GM21390 (cell line): ENCODE data around the gene HRG.
"Not testable (repeated sequence)": the region's sequence is repeated elsewhere in the genome, so short reads cannot be mapped to it uniquely, and the experiment has no call there.

Source experiments
- ATAC-seq: cut with Tn5 transposase; IDR thresholded peaks from one replicate; pipeline ENCODE4 v1.9.1; 2021; ENCODE audit not compliant: unreplicated experiment

HRG gene, protein sequence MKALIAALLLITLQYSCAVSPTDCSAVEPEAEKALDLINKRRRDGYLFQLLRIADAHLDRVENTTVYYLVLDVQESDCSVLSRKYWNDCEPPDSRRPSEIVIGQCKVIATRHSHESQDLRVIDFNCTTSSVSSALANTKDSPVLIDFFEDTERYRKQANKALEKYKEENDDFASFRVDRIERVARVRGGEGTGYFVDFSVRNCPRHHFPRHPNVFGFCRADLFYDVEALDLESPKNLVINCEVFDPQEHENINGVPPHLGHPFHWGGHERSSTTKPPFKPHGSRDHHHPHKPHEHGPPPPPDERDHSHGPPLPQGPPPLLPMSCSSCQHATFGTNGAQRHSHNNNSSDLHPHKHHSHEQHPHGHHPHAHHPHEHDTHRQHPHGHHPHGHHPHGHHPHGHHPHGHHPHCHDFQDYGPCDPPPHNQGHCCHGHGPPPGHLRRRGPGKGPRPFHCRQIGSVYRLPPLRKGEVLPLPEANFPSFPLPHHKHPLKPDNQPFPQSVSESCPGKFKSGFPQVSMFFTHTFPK

DNA sequence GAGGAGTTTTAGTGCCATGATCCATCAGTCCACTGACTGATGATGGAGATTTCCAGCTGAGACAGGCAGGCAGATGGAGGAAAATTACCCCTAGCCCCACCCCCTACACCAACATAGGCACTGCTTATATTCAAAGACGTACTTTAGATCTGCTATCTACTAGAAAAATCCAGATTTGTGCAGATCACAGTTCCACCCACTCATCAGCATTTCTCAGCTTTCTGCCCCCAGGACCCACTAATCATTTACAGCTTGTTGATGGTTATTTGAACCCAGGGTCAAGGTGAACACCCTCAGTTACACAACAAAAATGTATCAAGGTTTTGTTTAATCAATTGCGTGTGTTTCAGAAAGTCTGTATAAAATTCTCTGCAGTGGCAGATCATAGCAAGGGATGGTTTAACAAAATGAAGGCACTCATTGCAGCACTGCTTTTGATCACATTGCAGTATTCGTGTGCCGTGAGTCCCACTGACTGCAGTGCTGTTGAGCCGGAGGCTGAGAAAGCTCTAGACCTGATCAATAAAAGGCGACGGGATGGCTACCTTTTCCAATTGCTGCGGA is at the start of gene HRG:
HRG (plus strand) TSS at position 390 of the 564 bp plus-strand sequence; CDS start at position 408, 18 bp downstream.
- no peak for ATAC-seq

DNA sequence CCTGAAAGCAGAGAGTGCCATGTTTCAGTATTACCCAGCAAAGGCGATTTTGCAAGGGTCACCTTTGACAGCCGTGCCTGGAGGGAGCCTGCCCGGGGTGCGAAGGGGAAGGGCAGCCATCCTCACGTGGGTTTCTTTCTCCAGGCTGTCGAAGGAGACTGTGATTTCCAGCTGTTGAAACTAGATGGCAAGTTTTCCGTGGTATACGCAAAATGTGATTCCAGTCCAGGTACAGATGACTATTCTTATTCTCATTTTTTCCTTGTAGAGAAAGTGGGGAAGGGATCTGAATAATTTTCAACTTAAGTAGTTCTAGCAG is 49.6 kb upstream of the HRG start:
- ATAC-seq = no peak

DNA sequence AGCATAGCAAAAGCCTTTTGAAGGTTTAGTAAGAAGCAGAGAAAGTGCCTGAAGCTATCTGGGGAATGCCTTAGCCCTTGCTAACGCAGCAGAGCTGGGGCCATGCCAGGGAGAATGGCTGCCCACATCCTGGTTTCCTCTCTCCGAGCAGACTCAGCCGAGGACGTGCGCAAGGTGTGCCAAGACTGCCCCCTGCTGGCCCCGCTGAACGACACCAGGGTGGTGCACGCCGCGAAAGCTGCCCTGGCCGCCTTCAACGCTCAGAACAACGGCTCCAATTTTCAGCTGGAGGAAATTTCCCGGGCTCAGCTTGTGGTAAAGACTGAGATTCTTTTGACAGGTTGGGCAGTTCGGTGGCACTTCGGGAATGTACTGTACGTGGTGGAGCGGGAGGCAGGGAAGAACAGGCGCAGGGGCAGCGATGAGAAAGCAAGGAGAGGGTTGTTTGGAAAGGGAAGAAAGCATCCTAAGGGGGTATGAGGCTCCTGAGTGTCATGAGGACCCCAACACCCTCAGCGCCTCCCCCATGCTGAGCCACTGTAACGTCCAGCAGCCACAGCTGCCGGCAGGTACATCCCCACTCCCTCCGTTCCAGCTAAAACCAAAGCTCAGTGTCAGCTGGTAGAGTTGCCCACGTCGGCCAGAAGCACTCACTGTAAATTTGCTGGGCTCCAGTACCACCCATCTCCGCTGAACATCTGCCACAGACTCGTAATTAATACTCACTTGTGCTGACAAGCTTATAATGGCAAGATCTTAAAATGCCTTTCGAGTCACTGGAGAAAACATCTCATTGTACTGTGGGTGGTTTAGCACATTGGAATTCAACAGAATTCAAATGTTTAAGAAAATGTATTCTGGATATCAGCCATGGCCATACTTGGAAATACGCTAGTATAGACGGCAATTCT is 48.5 kb upstream of the HRG start:
- peak; percentile 95 for ATAC-seq

- no peak for ATAC-seq
Observed at GRCh38 chr3:186618318-186618938, 47.4 kb upstream of the HRG start.

- no peak for ATAC-seq
Observed at GRCh38 chr3:186619787-186620212, 46.0 kb upstream of the HRG start.

GRCh38 chr3:186620213-186621092 is 45.4 kb upstream of the HRG start:
- no peak for ATAC-seq

DNA sequence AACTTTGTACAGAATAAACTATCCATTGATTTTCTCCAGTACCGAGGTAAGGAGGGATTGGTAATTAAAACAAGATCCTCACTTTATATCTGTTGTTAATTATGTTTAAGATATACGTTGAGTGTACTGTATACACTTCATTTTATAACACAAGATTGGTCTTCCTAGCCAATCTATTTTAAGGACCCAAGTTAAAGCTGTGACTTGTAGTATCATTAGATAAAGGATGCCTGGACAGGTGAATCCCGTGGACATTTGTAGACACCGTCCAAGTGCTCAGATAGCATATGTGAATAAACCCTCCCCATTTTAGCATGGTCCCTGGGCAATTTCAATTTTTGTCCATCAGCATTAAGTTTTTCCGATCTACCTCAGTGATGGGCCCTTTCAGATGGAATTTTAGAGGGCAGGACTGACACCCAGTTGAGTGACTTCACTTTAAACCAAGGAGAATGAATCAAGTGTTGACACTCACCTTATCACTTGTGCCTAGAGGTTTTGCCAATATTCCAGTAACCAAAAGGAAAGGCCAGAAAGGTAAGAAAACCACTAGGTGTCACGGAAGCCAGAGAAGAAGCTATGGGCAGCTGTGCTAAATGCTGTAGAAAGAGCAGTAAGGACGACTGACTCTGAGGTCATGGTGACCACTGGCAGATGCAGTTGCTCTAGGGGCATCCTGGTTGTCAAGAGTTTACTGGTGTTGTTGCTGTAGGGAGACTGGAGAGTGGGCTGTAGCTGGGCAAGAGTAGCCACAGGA is 43.7 kb upstream of the HRG start:
- ATAC-seq = no peak

DNA sequence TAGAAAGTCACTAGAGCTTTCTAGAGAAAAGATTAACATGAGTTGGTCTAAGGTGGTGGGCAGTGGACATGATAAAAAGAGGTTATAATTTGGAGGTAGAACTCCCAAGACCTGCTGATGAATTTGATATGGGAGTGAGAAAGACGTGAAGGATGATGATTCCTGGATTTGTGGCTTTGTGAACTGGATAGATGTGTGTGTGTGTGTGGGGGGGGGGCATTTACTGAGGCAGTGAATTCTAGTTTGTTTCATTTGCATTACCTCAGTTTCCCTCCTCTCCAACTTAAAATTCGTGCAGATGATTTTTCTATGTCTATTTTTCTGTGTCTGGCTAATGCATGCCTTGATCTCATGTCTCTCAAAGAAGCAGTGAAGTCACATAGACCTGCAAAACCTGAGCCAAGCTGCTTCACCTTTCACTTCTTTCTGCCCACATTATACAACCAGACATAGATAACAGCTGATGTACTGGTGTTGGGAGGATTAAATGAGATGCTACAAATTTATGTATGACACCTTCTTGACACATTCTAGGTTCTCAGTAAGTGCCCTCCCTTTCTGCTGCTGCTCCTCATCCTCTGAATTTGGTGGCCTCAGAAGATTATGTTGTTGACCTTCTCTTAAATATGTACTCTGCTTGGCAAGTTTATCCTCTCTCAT is 43.0 kb upstream of the HRG start:
- no peak for ATAC-seq

DNA sequence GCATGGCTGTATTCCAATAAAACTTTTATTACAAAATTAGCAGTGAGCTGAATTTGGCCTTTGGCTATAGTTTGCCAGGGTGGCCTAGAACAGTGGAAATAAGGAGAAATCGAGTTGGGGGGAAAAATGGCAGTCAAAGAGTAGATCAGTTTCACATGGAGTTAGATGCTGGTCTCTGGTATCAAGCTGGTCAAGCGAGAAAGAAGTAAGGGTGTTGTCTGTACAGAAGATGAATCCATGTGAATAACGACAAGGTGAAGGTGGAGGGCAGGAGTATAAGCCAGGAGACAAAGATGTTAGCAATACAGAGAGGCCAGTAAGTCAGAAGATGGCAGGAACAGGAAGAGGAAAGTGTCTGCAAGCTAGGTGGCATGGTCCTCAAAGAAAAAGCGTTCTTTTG is 41.2 kb upstream of the HRG start:
- no peak for ATAC-seq

DNA sequence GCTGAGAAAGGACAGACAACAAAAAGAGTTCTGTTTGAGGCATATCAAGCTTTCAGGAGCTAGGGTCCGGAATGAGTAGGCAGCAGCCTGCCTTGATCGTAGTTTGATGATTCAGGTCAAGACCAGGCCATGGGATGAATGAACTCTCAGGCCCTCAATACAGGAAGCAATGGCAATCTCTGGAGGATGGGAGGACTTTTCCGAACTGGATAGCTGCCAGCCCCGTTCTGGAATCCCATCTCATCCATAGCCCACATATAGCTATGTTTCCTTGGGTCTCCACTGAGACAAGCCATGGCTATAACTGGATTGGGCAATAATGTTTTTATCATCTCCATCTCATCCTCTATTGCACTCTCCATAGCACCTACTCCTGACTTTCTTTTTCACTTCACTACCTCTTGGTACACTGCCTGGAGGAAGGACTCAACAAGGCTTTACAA is 40.2 kb upstream of the HRG start:
- ATAC-seq = no peak

- ATAC-seq = no peak
Observed at GRCh38 chr3:186626254-186626847, 39.5 kb upstream of the HRG start.

GRCh38 chr3:186627852-186628414 is 37.9 kb upstream of the HRG start:
- no peak for ATAC-seq

DNA sequence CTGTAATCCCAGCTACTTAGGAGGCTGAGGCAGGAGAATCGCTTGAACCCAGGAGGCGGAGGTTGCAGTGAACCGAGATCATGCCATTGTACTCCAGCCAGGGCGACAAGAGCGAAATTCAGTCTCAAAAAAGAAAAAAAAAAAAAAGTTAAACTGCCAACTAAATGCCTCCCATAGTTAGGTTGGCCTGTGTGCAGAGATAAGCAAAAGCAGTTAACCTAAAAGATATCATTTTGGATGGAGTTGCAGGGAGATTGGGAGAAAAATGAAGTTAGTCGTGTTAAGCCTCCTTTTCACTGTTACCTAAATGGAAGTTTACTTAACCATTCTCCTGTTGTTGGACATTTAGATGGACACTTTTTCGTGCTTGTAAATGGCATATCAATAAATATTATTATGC is 37.1 kb upstream of the HRG start:
- no peak for ATAC-seq

- no peak for ATAC-seq
Observed at GRCh38 chr3:186630950-186631641, 34.7 kb upstream of the HRG start.

DNA sequence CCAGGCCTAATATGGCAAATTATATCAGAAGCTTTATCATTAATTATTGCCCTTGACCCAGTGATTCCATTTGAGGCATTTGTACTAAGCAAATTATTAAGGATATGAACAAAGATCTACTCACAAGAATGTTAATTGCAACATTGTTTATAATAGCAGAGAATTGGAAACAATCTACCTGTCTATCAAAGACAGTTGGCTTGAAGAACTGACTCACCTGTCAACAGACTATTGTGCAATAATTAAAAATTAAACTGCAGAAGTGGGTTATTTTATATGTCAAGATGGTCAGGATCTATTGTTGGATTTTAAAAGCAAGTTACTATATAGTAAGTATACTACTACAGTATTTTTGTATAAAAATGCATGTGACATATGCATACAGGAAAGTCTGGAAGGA is 32.3 kb upstream of the HRG start:
- ATAC-seq = no peak

- ATAC-seq = not testable (repeated sequence)
Observed at GRCh38 chr3:186634207-186634606, 31.6 kb upstream of the HRG start.

DNA sequence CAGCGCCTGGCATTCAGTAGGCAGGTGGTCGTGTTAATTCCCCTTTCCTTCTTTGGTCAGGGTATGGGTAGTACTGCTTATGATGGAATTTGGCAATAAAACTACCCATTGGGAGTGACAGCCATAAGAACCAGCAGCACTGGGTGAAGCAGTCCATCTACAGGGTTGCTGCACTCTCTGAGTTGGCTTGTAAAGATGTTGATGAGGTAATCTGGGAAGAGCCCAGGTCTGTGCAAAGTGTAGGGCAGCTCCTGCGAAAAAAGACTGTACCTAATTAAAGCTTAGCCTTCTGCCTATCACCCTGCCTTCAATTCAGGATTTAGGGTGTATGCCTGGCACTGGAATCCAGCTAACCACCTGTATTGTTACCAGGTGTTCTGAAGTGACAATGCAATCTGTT is 30.3 kb upstream of the HRG start:
- ATAC-seq = no peak

GRCh38 chr3:186636536-186636935 is 29.3 kb upstream of the HRG start:
- ATAC-seq = no peak
